Glutamatergic neuron (in vitro differentiated cells): ENCODE measurements around the gene NECAP2. TPM values are rescaled to one million over a fixed set of nuclear protein-coding genes. Genes with fewer than 3 reads are reported as not detected.

Source experiments
- DNase-seq: peaks from one replicate; pipeline ENCODE4 v3.0.0; 2022
- H3K27ac Mint-ChIP-seq: one replicate; pipeline ENCODE4 v1.8.0; 2020; ENCODE audit warnings: mild to moderate bottlenecking, mixed read lengths, inconsistent platforms; ENCODE audit not compliant: unreplicated experiment
- H3K27me3 Mint-ChIP-seq: one replicate; pipeline ENCODE4 v1.8.0; 2020; ENCODE audit warnings: mild to moderate bottlenecking, moderate library complexity, mixed read lengths, inconsistent platforms; ENCODE audit not compliant: unreplicated experiment
- H3K36me3 Mint-ChIP-seq: one replicate; pipeline ENCODE4 v1.8.0; 2020; ENCODE audit warnings: mild to moderate bottlenecking, mixed read lengths, inconsistent platforms; ENCODE audit not compliant: unreplicated experiment
- H3K4me1 Mint-ChIP-seq: one replicate; pipeline ENCODE4 v1.8.0; 2020; ENCODE audit warnings: mild to moderate bottlenecking, low read depth, mixed read lengths, inconsistent platforms; ENCODE audit not compliant: unreplicated experiment
- H3K4me3 Mint-ChIP-seq: one replicate; pipeline ENCODE4 v1.8.0; 2020; ENCODE audit warnings: mild to moderate bottlenecking, mixed read lengths, inconsistent platforms; ENCODE audit not compliant: unreplicated experiment
- H3K9me3 Mint-ChIP-seq: one replicate; pipeline ENCODE4 v1.8.0; 2020; ENCODE audit warnings: mild to moderate bottlenecking, moderate library complexity, mixed read lengths, inconsistent platforms; ENCODE audit not compliant: unreplicated experiment
- CTCF ChIP-seq: fragments of 200-600 bp; sonication (generic); IDR thresholded peaks from one replicate; pipeline ENCODE4 v1.5.0; 2021; ENCODE audit not compliant: partially characterized antibody, unreplicated experiment
- total RNA-seq: library from RNA; stranded (reverse); fragmentation: NEBNext Ultra II Directional; extraction: Animal tissue kit (Norgen Biotek cat#: 25700); gene quantifications from one replicate; pipeline ENCODE4 v1.2.1, GENCODE V29; 2021; ENCODE audit not compliant: unreplicated experiment

Gene NECAP2
- total RNA-seq, 1 donor from 2014 or later, result 37.8 TPM

DNA sequence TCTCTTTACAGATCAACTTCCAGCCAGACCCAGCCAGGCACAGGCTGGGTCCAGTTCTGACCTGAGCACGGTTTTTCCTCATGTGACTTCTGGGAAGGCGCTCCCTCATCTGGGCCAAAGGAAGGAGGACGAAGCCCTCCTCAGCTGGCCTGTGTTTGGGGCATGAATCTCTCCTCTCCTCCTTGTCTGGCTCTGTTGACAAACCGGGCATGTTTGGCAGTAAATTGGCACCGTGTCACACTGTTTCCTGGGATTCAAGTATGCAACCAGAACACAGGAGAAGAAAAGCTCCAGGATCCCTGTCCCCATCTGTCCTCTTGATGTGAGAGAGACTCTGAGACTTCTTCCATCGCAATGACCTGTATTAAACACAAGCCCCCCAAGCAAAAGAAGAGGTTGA is 18.3 kb downstream of the NECAP2 start:
- Mint-ChIP-seq H3K4me3 (no peak overlapping the region), H3K9me3 (peaks cover 4% of the 10 kb centered on the region), H3K27me3 (peaks cover 2% of the 10 kb centered on the region), H3K27ac (no peak overlapping the region), H3K4me1 (no peaks in the 10 kb centered on the region), H3K36me3 (no peaks in the 10 kb centered on the region)
- TF ChIP-seq CTCF, result no peak
- DNase-seq, result no peak

DNA sequence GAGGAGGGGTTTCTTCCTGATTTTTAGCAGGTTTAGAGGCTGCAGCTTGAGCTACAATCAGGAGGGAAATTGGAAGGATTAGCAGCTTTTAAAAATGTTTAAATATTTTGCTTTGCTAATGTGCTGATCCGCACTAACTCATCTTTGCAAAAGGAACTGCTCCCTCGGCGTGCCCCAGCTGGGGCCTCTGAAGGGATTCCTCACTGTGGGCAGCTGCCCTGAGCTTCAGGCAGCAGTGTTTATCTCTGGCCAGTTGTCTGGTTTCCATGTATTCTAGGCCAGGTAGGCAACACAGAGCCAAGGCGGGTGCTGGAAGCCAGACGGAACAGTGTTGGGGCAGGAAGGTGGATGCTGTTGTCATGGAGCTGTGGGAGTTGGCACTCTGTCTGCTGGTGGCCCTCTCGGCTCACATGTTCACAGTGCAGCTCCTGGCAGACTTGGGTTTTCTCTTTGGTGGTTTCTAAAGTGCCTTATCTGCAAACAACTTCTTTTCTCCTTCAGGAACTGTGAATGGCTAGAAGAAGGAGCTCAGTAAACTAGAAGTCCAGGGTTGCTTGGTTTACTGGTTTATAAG is 18.9 kb downstream of the NECAP2 start:
- Mint-ChIP-seq H3K4me3 (no peak overlapping the region), H3K4me1 (no peaks in the 10 kb centered on the region), H3K27me3 (peaks cover 2% of the 10 kb centered on the region), H3K9me3 (peaks cover 4% of the 10 kb centered on the region), H3K36me3 (no peaks in the 10 kb centered on the region), H3K27ac (peak overlapping the region; percentile 17)
- no peak for DNase-seq
- TF ChIP-seq CTCF, result no peak

- no peaks in the 10 kb centered on the region for H3K36me3 Mint-ChIP-seq
- H3K27me3 Mint-ChIP-seq, result peaks cover 4% of the 10 kb centered on the region
- DNase-seq, result no peak
- peaks cover 5% of the 10 kb centered on the region for H3K9me3 Mint-ChIP-seq
- no peak overlapping the region for H3K27ac Mint-ChIP-seq
- H3K4me1 Mint-ChIP-seq, result no peaks in the 10 kb centered on the region
- no peak overlapping the region for H3K4me3 Mint-ChIP-seq
- TF ChIP-seq CTCF, result no peak
Observed at GRCh38 chr1:16461681-16462080, 21.2 kb downstream of the NECAP2 start.

DNA sequence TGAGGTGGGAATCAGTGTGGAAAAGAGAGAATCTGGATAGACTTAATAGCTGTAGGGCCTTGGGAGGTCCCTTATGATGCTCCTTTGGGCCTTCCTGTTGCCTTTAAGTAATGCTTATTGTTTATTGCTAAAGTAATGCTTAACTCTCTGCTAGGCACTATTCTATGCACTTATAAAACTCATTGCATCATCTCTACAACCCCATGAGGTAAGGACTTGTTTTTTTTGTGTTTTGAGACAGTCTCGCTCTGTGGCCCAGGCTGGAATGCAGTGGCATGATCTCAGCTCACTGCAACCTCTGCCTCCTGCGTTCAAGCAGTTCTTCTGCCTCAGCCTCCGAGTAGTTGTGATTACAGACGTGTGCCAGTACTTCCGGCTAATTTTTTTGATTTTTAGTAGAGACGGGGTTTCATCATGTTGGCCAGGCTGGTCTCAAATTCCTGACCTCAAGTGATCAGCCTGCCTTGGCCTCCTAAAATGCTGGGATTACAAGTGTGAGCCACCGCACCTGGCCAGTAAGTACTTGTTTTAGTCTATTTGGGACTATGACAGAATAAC is 22.3 kb downstream of the NECAP2 start:
- Mint-ChIP-seq H3K4me3 (no peak overlapping the region), H3K4me1 (no peaks in the 10 kb centered on the region), H3K27me3 (peaks cover 4% of the 10 kb centered on the region), H3K9me3 (peaks cover 5% of the 10 kb centered on the region), H3K27ac (no peak overlapping the region), H3K36me3 (no peaks in the 10 kb centered on the region)
- DNase-seq, result no peak
- TF ChIP-seq CTCF, result no peak

DNA sequence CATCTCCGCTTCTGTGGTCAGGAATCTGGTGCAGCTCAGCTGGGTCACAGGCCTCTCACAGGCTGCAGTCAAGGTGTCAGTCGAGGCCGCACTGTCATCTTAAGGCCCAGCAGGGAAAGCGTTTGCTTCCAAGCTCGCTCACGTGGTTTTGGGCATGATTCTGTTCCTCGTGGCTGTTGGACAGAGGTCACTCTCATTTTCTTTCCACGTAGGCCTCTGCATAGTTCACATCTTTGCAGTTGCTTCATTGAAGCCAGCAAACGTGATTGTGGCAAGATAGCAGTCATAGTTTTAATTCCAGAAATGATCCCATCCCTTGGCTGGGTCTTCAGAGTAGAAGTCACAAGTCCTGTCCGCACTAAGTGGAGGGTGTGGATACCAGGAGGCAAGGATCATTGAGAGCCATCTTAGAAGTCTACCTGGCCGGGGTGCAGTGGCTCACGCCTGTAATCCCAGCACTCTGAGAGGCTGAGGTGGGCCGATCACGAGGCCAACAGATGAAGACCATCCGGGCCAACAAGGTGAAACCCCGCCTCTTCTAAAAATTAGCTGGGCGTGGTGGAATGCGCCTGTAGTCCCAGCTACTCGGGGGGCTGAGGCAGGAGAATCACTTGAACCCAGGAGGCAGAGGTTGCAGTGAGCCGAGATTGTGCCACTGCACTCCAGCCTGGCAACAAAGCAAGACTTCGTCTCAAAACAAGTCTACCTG is 24.5 kb downstream of the NECAP2 start:
- no peak for DNase-seq
- Mint-ChIP-seq H3K36me3 (no peaks in the 10 kb centered on the region), H3K27me3 (peaks cover 4% of the 10 kb centered on the region), H3K27ac (no peak overlapping the region), H3K9me3 (peaks cover 5% of the 10 kb centered on the region), H3K4me1 (no peaks in the 10 kb centered on the region), H3K4me3 (no peak overlapping the region)
- TF ChIP-seq CTCF, result no peak
